Measurements from ENCODE around the gene NRG3.

The NRG3 gene

DNA sequence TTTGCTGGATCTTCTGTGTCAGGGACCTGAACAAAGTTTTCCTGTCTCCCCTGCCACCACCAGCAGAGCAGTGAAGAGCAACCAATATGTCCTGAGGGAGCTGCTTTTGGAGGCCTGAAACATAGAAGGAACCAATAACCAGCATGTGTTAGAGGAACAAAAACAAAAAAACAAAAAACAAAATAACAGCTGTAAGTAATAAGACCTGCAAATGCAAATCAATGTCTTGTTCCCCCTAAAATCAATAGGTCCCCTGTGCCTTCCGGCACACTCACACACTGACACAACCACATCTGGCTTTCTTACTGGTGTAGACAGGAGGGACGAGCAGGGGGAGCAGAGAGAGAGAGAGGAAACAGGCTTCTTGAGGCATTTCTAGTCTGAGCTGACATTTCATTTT lies 94.1 kb downstream of the NRG3 start:
- no peak for DNase-seq (ENCODE audit: low read depth)
- no peak overlapping the region for H3K4me3 ChIP-seq (replicated peaks; ENCODE audit: low read depth, low read length)
- TF ChIP-seq, protein P1, sequence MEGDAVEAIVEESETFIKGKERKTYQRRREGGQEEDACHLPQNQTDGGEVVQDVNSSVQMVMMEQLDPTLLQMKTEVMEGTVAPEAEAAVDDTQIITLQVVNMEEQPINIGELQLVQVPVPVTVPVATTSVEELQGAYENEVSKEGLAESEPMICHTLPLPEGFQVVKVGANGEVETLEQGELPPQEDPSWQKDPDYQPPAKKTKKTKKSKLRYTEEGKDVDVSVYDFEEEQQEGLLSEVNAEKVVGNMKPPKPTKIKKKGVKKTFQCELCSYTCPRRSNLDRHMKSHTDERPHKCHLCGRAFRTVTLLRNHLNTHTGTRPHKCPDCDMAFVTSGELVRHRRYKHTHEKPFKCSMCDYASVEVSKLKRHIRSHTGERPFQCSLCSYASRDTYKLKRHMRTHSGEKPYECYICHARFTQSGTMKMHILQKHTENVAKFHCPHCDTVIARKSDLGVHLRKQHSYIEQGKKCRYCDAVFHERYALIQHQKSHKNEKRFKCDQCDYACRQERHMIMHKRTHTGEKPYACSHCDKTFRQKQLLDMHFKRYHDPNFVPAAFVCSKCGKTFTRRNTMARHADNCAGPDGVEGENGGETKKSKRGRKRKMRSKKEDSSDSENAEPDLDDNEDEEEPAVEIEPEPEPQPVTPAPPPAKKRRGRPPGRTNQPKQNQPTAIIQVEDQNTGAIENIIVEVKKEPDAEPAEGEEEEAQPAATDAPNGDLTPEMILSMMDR (IDR thresholded peaks at IDR 0.05; ENCODE audit: low read length, missing control alignments): no peak

DNA sequence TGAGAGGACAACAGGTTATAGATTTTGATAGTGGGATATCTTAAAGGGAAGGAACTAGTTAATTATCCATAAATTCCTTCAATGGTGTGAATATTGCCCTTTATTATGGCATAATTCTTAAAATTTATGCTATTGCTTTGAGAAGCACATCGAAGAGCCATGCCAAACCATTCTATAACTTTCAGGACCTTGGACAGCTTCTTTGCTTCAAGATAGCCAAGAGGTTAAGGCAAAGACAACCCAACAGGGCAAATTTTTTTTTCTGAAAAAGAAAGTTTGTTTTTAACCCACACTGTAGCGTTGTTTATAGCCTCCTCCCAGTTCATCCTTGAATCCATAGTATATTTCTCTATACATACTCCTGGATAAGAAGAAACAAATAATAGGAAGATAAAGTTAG lies 103.2 kb downstream of the NRG3 start:
- TF ChIP-seq, protein P1 (IDR thresholded peaks at IDR 0.05; ENCODE audit: low read length, missing control alignments): no peak
- no peak overlapping the region for H3K4me3 ChIP-seq (replicated peaks; ENCODE audit: low read depth, low read length)
- peak; percentile 69 for DNase-seq (ENCODE audit: low read depth)

DNA sequence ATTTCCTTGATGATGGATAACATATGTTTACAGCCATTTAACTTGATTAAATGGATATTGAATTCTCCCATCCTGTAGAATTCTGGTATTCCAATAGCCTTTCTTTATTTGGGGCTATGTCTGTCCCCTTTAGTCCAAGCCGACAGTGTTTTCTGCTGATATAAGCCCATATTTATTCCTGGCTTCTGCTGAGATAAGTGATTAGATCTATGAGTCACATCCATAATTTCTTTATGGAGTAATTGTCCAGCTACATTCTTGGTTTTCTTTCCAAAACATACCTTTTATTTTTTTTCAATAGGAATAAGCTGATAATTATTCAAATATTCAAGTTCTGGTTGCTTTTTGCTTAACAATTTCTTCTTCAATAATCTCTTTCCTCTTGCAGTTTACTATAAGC lies 106.7 kb downstream of the NRG3 start:
- H3K4me3 ChIP-seq (replicated peaks; ENCODE audit: low read depth, low read length): no peak overlapping the region
- no peak for DNase-seq (ENCODE audit: low read depth)
- TF ChIP-seq, protein P1 (IDR thresholded peaks at IDR 0.05; ENCODE audit: low read length, missing control alignments): no peak

DNA sequence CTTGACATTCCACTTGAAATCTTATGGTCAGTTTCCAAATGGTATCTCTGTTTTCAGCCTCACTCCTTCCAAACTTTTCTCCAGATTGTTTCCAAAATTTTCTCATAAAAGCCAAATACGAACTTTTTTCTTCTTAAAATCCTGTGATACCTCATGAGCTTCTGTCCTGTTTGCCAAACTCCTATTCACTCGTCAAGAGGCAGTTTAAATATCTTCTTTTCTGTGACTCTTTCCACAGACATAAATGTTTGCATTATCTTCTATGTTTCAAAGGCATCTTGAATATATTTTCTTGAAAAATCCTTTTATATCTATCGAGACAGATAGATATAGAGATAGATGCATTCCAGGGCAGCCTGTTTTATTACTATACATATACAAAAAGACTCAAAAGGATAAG lies 109.4 kb downstream of the NRG3 start:
- TF ChIP-seq, protein P1 (IDR thresholded peaks at IDR 0.05; ENCODE audit: low read length, missing control alignments): no peak
- H3K4me3 ChIP-seq (replicated peaks; ENCODE audit: low read depth, low read length): no peak overlapping the region
- no peak for DNase-seq (ENCODE audit: low read depth)

DNA sequence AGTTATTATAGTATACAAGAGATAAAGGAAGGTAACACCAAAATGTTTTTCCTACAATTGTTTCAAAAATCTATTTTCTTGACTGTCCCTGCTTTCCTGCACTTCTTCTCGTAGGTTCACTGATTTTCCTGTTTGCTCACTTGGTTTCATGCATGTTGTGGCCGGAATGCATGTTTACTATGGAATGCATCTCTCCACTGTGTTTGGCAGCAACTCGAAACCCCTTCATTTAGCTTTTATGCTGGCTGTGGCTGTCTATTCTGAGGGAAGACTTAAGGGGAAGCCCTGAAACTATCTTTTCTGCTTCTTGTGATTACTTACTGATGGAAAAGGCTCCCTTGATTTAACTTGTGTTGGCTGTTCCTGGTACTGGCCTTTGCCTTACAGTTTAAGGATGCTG lies 120.3 kb downstream of the NRG3 start:
- TF ChIP-seq, protein P1 (IDR thresholded peaks at IDR 0.05; ENCODE audit: low read length, missing control alignments): no peak
- DNase-seq (ENCODE audit: low read depth): no peak
- H3K4me3 ChIP-seq (replicated peaks; ENCODE audit: low read depth, low read length): no peak overlapping the region

DNA sequence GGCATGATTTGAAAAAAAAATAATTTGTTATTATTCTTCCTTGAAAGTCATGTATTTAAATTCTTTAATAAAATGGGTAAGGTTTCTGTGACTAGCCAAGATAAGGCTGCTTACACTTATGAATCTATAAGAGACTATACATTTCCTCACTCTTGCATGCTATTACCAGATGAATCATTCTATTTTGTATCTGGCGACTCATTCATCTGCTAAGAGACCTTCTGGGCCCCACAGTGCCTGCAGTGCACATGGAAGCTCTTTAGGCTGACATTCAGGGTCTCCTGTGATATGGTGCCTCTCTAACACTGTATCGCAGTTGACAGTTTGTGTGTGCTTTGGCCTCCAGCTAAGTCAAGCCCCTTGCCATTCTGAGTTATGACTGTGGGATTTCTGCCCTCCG lies 121.9 kb downstream of the NRG3 start:
- no peak for DNase-seq (ENCODE audit: low read depth)
- TF ChIP-seq, protein P1 (IDR thresholded peaks at IDR 0.05; ENCODE audit: low read length, missing control alignments): no peak
- H3K4me3 ChIP-seq (replicated peaks; ENCODE audit: low read depth, low read length): no peak overlapping the region

DNA sequence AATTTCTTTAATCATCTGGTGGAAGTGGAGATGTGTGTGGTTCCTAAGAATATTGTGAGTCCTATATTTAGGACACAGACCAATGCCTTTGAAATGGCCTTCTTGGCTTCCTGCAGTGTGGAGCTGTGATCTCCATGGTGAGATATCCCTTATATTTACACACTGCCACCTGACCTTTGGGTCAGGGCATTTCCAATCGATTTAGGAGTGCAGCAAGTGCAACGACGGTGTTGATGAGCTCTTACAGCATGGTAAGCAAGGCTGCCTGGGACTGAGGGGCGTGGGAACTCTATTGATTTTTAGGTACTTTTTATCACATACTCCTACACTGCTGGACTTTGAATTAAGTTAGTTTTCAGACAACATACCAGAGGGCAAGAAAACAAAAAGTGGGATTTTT lies 146.0 kb downstream of the NRG3 start:
- no peak overlapping the region for H3K4me3 ChIP-seq (replicated peaks; ENCODE audit: low read depth, low read length)
- TF ChIP-seq, protein P1 (IDR thresholded peaks at IDR 0.05; ENCODE audit: low read length, missing control alignments): no peak
- no peak for DNase-seq (ENCODE audit: low read depth)

Measured in fibroblast of pulmonary artery (primary cell).